ENCODE measurements around the gene FAM90A26. TPM values are rescaled to one million over a fixed set of nuclear protein-coding genes. Genes with fewer than 3 reads are reported as not detected.
"Not testable (repeated sequence)": the region's sequence is repeated elsewhere in the genome, so short reads cannot be mapped to it uniquely, and the experiment has no call there.

FAM90A26 gene
- polyA plus RNA-seq, 1 of the 3 experiments (the other 2 are of a cell fraction): not detected

- peak overlapping the region; percentile 55 to 76 for H3K4me3 ChIP-seq (ENCODE audit: low read depth in 2 of 2, low read length in 1 of 2)
- H3K9ac ChIP-seq: peak overlapping the region; percentile 71
- POLR2A ChIA-PET; H3K9me3 ChIP-seq; H3K27me3 ChIP-seq (ENCODE audit: insufficient read depth); H4K20me1 ChIP-seq (ENCODE audit: insufficient read depth); H3K36me3 ChIP-seq (replicated peaks in 1 of 2; ENCODE audit: control insufficient read depth in 1 of 2, insufficient read depth in 2 of 2, low read length in 1 of 2); H3K9me2 ChIP-seq; CTCF ChIA-PET; H3K79me2 ChIP-seq (ENCODE audit: insufficient read depth); H3F3A ChIP-seq (replicated peaks; ENCODE audit: insufficient read depth); H3K4me1 ChIP-seq (ENCODE audit: control insufficient read depth in 1 of 2, insufficient read depth in 2 of 2, low read depth in 1 of 2, low read length in 1 of 2): not testable (repeated sequence)
- H3K27ac ChIP-seq (ENCODE audit: low read depth in 2 of 2, low read length in 1 of 2): peak overlapping the region; percentile 47 to 55; a peak in 3 of 4 replicates
- DNase-seq: peak; percentile 81
- peak; percentile 40; the same call in 1 of the 2 replicates for TF ChIP-seq MXI1 (IDR thresholded peaks at IDR 0.05; ENCODE audit: low read depth, low read length)
- peak; percentile 28; the same call in 1 of the 2 replicates for TF ChIP-seq NRF1 (IDR thresholded peaks at IDR 0.05; ENCODE audit: low read depth, low read length)
- 0 out of 2 replicates have a peak, but pooled peaks have one; percentile 18 for TF ChIP-seq MAX (IDR thresholded peaks at IDR 0.05; ENCODE audit: low read depth)
- H3K4me2 ChIP-seq: peak overlapping the region; percentile 70
- peak overlapping the region; percentile 93 for H2AFZ ChIP-seq (ENCODE audit: low read depth)
- WGBS (ENCODE audit: low lambda C conversion rate): under 1% methylated on average over 31 of the region's 63 CpGs
Measured at GRCh38 chr4:9152180-9153007, 17.8 kb upstream of the FAM90A26 start.

- H3F3A ChIP-seq (replicated peaks; ENCODE audit: insufficient read depth); CTCF ChIA-PET; H3K79me2 ChIP-seq (ENCODE audit: insufficient read depth); H3K4me1 ChIP-seq (ENCODE audit: control insufficient read depth in 1 of 2, insufficient read depth in 2 of 2, low read depth in 1 of 2, low read length in 1 of 2); H3K27me3 ChIP-seq (ENCODE audit: insufficient read depth); H3K9me3 ChIP-seq; H4K20me1 ChIP-seq (ENCODE audit: insufficient read depth); H3K9me2 ChIP-seq; H3K36me3 ChIP-seq (replicated peaks in 1 of 2; ENCODE audit: control insufficient read depth in 1 of 2, insufficient read depth in 2 of 2, low read length in 1 of 2); POLR2A ChIA-PET: not testable (repeated sequence)
- 2% methylated on average over 14 of the region's 53 CpGs for WGBS (ENCODE audit: low lambda C conversion rate)
- Histone ChIP-seq H2AFZ (ENCODE audit: low read depth) (peak overlapping the region; percentile 79; the same call in 1 of the 2 replicates), H3K4me3 (ENCODE audit: low read depth in 2 of 2, low read length in 1 of 2) (peak overlapping the region; percentile 52 to 81), H3K4me2 (peak overlapping the region; percentile 80), H3K9ac (peak overlapping the region; percentile 77), H3K27ac (ENCODE audit: low read depth in 2 of 2, low read length in 1 of 2) (peak overlapping the region in 1 of 2 experiments; percentile 51; a peak in 2 of 4 replicates)
- peak; percentile 89 for DNase-seq
- peak; percentile 53 for TF ChIP-seq POLR2AphosphoS5 (IDR thresholded peaks at IDR 0.05; ENCODE audit: low read depth, low read length)
- peak; percentile 63 for TF ChIP-seq MXI1 (IDR thresholded peaks at IDR 0.05; ENCODE audit: low read depth, low read length)
- TF ChIP-seq SIN3A (IDR thresholded peaks at IDR 0.05; ENCODE audit: borderline replicate concordance, low read depth, low read length): peak; percentile 25; the same call in 1 of the 2 replicates
- TF ChIP-seq MAX (IDR thresholded peaks at IDR 0.05; ENCODE audit: low read depth): peak; percentile 71
- TF ChIP-seq YY1 (IDR thresholded peaks at IDR 0.05; ENCODE audit: low read depth): peak; percentile 87
- TF ChIP-seq TAF1 (IDR thresholded peaks at IDR 0.05; ENCODE audit: borderline replicate concordance, low read depth, low read length): peak; percentile 60; the same call in 1 of the 2 replicates
Measured at GRCh38 chr4:9153008-9153570, 17.1 kb upstream of the FAM90A26 start.

GRCh38 chr4:9153571-9154157 is 16.5 kb upstream of the FAM90A26 start:
- H3K36me3 ChIP-seq (replicated peaks in 1 of 2; ENCODE audit: control insufficient read depth in 1 of 2, insufficient read depth in 2 of 2, low read length in 1 of 2); CTCF ChIA-PET; H3K4me1 ChIP-seq (ENCODE audit: control insufficient read depth in 1 of 2, insufficient read depth in 2 of 2, low read depth in 1 of 2, low read length in 1 of 2); H3K9me3 ChIP-seq; H3K9me2 ChIP-seq; POLR2A ChIA-PET; DNase-seq; H3K27me3 ChIP-seq (ENCODE audit: insufficient read depth); H3K79me2 ChIP-seq (ENCODE audit: insufficient read depth); H3F3A ChIP-seq (replicated peaks; ENCODE audit: insufficient read depth); H4K20me1 ChIP-seq (ENCODE audit: insufficient read depth): not testable (repeated sequence)
- Histone ChIP-seq H3K4me3 (ENCODE audit: low read depth in 2 of 2, low read length in 1 of 2) (peak overlapping the region; percentile 52 to 81), H3K27ac (ENCODE audit: low read depth in 2 of 2, low read length in 1 of 2) (peak overlapping the region in 1 of 2 experiments; percentile 51; a peak in 2 of 4 replicates), H2AFZ (ENCODE audit: low read depth) (peak overlapping the region; percentile 79; the same call in 1 of the 2 replicates), H3K4me2 (peak overlapping the region; percentile 80), H3K9ac (peak overlapping the region; percentile 77)
- TF ChIP-seq CTCF (IDR thresholded peaks at IDR 0.05): peak; percentile 7; the same call in 1 of the 2 replicates
- WGBS (ENCODE audit: low lambda C conversion rate): 6% methylated on average over 7 of the region's 27 CpGs

GRCh38 chr4:9155101-9155886 is 14.9 kb upstream of the FAM90A26 start:
- H3K9me2 ChIP-seq; H3K27ac ChIP-seq (ENCODE audit: low read depth in 2 of 2, low read length in 1 of 2); H3K9me3 ChIP-seq; H3K4me2 ChIP-seq; H3F3A ChIP-seq (replicated peaks; ENCODE audit: insufficient read depth); CTCF ChIA-PET; POLR2A ChIA-PET; H4K20me1 ChIP-seq (ENCODE audit: insufficient read depth); H2AFZ ChIP-seq (ENCODE audit: low read depth); H3K9ac ChIP-seq; H3K79me2 ChIP-seq (ENCODE audit: insufficient read depth); H3K27me3 ChIP-seq (ENCODE audit: insufficient read depth); H3K4me1 ChIP-seq (ENCODE audit: control insufficient read depth in 1 of 2, insufficient read depth in 2 of 2, low read depth in 1 of 2, low read length in 1 of 2); DNase-seq; H3K4me3 ChIP-seq (ENCODE audit: low read depth in 2 of 2, low read length in 1 of 2); H3K36me3 ChIP-seq (replicated peaks in 1 of 2; ENCODE audit: control insufficient read depth in 1 of 2, insufficient read depth in 2 of 2, low read length in 1 of 2): not testable (repeated sequence)
- 80% methylated on average over 8 of the region's 12 CpGs for WGBS (ENCODE audit: low lambda C conversion rate)
